HG03432 (cell line): Measurements from ENCODE around the gene C1orf226.
"Not testable (repeated sequence)": the region's sequence is repeated elsewhere in the genome, so short reads cannot be mapped to it uniquely, and the experiment has no call there.

Source experiments
- ATAC-seq: cut with Tn5 transposase; IDR thresholded peaks from one replicate; pipeline ENCODE4 v1.9.1; 2021; ENCODE audit warnings: mild to moderate bottlenecking, moderate library complexity; ENCODE audit not compliant: unreplicated experiment

Gene C1orf226

DNA sequence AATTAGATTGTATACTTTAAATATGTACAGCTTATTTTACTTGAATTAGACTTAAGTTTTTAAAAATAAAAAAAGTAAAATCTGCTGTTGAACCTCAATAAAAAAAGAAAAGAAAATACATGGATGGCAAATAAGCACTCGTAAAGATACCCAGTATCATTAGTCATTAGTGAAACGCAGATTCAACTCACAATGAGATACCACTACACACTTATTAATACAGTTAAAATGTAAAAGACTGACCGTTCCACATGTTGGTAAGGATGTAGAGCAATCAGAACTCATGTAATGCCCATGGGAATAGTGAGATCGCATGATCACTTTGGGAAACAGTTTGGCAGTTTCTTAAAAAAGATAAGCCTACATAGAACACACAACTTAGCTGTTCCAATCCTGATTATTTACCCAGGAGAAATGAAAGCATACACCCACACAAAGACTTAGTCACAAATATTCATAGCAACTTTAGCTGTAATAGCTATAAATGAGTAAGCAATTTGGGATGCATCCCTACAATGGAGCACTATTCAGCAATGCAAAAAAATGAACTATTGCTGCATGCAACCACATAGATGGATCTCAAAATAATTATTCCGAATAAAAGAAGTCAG, 23.1 kb downstream of the C1orf226 start:
- ATAC-seq = no peak

DNA sequence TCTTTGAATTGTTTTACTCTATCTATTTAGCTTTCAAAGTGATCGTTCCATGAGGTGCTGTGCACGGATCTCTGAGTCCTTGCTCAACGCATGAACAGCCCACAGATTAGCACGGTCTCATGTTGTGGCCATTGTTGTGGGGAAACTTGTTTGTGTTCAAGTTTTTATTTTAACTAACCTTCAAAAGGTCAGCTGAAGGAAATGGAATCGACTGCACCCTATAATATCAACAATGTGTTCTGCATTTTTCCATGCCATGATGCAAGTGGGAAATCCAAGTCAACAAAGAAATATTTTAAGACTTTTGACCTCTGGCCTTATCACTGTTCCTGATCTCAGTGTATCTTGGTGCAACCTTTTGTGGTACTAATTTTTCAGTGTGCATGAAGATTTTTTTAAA, 24.3 kb downstream of the C1orf226 start:
- ATAC-seq = no peak

DNA sequence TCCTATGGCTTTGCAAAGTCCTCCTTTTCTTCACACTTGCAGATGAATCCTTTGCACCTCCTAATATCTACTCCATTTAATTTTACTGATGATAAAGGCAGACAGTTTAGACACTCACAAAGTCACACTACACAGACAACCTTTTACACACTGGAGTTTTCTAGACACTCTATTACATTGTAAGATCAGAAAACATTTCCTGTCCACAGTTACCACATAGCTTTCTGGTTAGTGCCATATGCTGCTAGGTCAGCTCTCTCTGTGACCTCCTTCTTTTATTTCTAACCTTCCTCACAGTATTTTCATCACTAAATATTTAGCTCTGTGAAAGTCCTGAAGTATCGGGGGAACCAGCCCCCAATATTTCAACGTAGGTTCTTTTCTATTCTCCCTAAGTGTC, 25.3 kb downstream of the C1orf226 start:
- no peak for ATAC-seq

DNA sequence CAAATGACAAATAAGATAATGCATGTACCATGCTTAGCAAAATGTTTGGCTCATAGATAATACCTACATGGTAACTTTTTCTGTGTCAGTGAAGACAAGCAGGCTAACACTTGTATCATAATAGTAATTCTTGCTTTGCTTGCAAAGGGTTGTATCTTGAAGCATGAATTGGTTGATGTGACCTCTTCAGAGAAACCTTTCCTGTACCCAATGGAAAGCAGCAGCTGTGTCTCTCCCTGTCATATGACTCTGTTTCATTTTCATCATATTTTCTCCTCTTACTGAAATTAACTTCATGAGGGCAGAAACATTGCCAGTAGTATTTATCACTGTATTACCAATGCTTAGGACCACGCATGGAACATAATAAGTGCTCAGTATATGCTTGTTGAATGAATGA, 26.0 kb downstream of the C1orf226 start:
- ATAC-seq = no peak

DNA sequence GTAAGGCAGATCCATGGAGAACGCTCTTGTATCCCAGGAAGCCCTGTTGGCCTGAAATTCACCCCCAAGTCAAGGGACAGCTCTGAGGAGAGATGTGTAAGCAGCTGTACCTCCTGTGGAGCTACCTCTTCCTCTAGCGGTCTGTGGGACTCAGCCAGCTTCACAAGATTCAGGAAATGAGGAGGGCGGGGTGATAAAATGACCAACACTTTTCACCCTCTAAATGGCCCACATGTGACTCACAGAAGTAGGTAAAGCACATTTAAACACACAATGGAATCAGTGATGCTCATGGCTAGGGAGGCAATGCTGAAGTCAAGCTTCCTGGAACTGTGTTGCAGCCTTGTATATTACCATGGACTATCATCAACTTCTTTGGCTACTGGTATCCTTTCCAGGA, 30.5 kb downstream of the C1orf226 start, which contains the start of gene SH2D1B:
TSS of gene SH2D1B (minus strand) at position 135 of the 400 bp plus-strand sequence. CDS start at position 15, 120 bp downstream.
- ATAC-seq = no peak

DNA sequence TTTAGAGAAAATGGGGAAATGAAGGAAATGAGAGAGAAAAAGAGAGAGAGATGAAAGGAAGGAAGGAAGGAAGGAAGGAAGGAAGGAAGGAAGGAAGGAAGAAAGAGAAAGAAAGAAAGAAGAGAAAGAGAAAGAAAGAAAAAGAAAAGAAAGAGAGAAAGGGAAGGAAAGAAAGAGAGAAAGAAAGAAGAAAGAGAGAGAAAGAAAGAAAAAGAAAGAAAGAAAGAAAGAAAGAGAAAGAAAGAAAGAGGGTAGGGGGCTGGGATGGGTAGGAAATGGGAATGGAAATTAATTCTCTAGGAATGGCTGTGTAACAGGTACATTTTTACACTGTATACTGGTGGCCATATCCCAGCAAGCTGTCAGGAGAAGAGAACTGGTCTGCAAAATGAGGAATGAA, 34.7 kb downstream of the C1orf226 start:
- ATAC-seq = no peak

DNA sequence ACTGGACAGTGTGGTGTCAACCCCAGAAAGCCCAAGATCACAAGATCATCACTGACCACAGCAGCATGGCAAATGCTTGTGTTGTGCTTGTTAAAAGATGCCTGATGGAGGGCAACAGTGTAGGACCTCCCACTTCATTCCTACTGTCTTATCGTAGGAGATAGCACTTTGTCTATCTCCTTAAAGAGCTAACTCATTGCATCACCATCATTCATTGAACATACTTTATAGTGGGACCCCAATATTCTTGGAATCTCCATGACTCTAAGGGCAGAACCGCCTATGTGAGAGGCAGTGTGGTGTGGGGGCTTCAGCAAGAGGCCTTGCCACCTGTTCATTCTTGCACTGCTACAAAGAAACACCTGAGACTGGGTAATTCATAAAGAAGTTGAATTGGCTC, 35.4 kb downstream of the C1orf226 start:
- no peak for ATAC-seq

DNA sequence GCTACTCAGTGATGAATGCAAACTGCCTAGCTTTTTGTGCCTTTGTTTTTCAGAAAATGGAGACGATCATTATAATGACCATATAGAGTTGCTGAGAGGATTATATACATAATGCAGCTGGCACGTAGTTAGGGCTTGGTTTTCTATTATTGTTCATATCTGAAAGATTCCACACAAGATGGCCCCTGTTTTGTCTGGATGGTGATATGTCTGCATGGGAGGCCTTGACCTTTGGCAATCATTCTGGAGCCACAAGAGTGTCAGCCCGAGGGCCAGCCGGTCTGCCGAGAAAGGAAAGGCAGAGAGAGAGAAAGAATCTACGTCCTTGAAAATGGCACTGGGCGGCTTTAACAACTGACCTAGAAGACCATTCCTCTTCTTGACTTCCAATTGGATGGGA, 36.1 kb downstream of the C1orf226 start:
- ATAC-seq = no peak

DNA sequence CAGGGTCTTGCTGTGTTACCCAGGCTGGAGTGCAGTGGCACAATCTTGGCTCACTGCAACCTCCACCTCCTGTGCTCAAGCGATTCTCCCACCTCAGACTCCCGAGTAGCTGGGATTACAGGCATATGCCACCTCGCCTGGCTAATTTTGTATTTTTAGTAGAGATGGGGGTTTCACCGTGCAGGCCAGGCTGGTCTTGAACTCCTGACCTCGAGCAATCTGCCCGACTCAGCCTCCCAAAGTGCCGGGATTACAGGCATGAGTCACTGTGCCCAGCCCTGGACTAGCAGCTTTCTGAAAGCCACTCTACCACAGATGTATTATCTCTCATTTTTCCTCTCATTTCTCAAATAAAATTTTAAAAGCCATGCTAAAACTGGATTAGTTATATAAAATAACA, 37.1 kb downstream of the C1orf226 start:
- not testable (repeated sequence) for ATAC-seq

DNA sequence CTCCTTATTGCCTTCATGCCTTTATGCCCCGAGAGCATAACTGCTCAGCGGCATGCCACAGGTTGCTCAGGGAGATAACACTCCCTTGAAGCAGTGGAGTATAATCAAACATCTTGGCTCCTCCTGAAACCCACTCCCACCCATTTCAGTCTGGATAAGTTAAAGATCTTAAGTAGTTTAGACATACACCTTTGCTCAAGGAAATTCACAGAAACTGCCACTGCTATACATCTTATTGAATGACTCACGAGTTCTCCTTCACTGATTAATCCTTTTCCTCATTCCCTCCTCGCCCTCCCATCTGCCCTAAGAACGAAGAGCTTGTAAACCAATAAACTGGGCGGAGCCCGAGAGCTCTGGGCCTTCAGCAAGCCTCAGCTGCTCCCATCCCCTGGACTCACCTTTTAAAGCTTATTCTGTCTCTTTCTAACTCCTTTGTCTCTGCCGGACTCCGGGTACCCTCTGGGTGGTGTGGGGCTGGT, 38.0 kb downstream of the C1orf226 start:
- ATAC-seq = not testable (repeated sequence)

DNA sequence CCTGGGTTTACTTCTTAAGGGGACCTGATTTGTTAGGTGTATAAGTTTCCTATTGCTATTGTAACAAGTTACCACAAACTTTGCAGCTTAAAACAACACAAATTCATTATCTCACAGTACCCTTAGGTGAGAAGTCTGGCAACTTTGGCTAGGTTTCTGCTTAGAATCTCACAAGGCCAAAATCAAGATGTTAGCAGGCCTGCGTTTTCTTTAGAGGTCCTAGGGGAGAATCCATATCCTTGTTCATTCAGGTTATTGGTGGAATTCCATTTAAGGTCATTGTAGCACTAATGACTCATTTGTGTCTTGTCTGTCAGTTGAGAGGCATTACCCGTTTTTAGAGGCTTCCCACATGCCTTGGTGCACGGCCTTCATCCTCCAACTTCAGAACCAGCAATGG, 38.6 kb downstream of the C1orf226 start:
- no peak for ATAC-seq

DNA sequence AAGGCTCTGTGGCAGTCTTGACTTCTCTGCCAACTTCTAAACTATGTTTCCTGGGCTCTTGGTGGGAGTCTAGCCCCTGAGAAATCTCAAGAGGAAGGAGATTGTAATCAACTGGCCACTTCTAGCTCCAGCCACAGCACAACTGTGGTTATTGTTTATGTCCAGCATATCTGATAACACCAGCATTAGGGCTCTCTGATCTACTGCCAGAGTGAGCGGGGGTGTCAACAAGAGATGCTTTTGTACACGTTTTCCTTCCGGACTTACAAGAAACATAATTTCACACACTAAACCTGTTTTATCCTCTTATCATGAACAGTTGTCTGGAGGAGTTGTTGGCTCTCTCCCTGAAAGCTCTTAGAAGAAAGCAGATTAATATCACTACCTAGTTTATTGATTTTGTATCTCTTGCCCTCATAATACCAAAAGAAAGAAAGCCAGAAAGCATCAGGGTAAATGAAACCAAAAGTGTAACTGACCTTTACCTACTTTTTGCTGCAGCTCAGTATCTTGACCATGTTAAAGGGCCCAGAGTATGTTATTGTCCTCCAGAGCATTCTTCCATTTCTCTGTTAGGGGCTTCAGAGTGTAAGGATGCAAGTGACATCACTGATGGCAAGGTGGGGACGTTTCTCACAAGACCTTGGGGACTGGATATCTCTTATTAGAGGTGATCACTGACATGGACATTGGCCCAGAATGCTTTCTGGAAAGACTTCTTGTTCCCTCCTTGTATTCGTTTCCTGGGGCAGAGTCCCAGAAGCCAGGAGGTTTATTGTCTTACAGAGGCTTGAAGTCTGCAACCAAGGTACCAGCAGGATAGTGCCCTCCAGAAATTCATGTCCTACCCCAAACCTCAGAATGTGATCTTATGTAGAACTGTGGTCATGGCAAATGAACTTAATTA, 40.0 kb downstream of the C1orf226 start:
- no peak for ATAC-seq

DNA sequence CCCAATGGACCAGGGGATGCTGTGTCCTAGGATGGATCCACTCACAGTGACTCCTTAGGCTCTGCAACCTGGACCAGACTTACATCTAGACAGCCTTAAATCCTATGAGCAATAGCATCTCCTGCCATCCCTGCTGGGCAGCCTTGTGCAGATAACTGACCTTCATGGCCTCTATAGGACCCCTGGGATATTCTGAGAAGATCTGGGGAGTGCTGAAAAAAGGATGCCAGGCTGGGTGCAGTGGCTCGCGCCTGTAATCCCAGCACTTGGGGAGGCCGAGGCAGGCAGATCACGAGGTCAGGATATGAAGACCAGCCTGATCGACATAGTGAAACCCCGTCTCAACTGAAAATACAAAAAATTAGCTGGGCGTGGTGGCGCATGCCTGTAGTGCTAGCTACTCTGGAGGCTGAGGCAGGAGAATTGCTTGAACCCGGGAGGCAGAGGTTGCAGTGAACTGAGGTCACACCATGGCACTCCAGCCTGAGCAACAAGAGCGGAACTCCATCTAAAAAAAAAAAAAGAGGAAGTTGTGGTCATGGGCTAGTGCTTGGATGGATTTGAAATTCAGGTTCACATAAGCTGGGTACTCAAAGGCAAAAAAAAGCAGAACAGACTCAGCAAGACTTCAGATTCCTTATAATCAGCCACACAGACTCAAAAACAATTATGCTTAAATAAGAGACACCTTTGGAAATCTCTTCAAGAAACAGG, 41.3 kb downstream of the C1orf226 start:
- ATAC-seq = no peak

DNA sequence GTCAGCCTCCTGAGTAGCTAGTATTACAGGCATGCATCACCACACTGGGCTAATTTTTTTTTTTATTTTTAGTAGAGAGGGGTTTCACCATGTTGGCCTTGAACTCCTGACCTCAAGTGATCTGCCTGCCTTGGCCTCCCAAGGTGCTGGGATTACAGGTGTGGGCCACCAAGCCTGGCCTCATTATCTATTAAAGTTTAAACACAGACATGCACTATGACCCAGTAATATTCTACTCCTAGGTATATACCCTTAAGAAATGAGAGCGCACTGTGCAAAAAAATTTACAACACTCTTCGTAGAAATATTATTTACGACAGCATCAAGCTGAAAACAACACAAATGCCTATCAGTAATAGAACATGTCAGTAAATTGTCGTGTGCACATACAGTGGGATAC, 49.1 kb downstream of the C1orf226 start:
- no peak for ATAC-seq

DNA sequence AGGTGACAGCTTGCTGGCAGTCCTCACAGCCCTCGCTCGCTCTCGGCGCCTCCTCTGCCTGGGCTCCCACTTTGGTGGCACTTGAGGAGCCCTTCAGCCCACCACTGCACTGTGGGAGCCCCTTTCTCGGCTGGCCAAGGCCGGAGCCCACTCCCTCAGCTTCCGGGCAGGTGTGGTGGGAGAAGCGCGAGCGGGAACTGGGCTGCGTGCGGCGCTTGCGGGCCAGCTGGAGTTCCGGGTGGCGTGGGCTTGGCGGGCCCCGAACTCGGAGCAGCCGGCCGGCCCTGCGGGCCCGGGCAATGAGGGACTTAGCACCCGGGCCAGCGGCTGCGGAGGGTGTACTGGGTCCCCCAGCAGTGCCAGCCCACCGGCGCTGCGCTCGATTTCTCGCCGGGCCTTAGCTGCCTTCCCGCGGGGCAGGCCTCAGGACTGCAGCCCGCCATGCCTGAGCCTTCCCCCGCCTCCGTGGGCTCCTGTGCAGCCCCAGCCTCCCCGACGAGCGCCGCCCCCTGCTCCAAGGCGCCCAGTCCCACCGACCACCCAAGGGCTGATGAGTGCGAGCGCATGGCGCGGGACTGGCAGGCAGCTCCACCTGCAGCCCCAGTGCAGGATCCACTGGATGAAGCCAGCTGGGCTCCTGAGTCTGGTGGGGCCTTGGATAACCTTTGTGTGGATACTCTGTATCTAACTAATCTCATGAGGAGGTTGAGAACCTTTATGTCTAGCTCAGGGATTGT, 51.6 kb downstream of the C1orf226 start:
- ATAC-seq = not testable (repeated sequence)
